Glutamatergic neuron (in vitro differentiated cells): ENCODE measurements around the gene ERAL1. TPM values are rescaled to one million over a fixed set of nuclear protein-coding genes. Genes with fewer than 3 reads are reported as not detected.
"Not testable (repeated sequence)": the region's sequence is repeated elsewhere in the genome, so short reads cannot be mapped to it uniquely, and the experiment has no call there.

Source experiments
- DNase-seq: peaks from one replicate; pipeline ENCODE4 v3.0.0; 2022
- H3K27ac Mint-ChIP-seq: one replicate; pipeline ENCODE4 v1.8.0; 2020; ENCODE audit warnings: mild to moderate bottlenecking, mixed read lengths, inconsistent platforms; ENCODE audit not compliant: unreplicated experiment
- H3K27me3 Mint-ChIP-seq: one replicate; pipeline ENCODE4 v1.8.0; 2020; ENCODE audit warnings: mild to moderate bottlenecking, moderate library complexity, mixed read lengths, inconsistent platforms; ENCODE audit not compliant: unreplicated experiment
- H3K36me3 Mint-ChIP-seq: one replicate; pipeline ENCODE4 v1.8.0; 2020; ENCODE audit warnings: mild to moderate bottlenecking, mixed read lengths, inconsistent platforms; ENCODE audit not compliant: unreplicated experiment
- H3K4me1 Mint-ChIP-seq: one replicate; pipeline ENCODE4 v1.8.0; 2020; ENCODE audit warnings: mild to moderate bottlenecking, low read depth, mixed read lengths, inconsistent platforms; ENCODE audit not compliant: unreplicated experiment
- H3K4me3 Mint-ChIP-seq: one replicate; pipeline ENCODE4 v1.8.0; 2020; ENCODE audit warnings: mild to moderate bottlenecking, mixed read lengths, inconsistent platforms; ENCODE audit not compliant: unreplicated experiment
- H3K9me3 Mint-ChIP-seq: one replicate; pipeline ENCODE4 v1.8.0; 2020; ENCODE audit warnings: mild to moderate bottlenecking, moderate library complexity, mixed read lengths, inconsistent platforms; ENCODE audit not compliant: unreplicated experiment
- total RNA-seq: library from RNA; stranded (reverse); fragmentation: NEBNext Ultra II Directional; extraction: Animal tissue kit (Norgen Biotek cat#: 25700); gene quantifications from one replicate; pipeline ENCODE4 v1.2.1, GENCODE V29; 2021; ENCODE audit not compliant: unreplicated experiment
- TF ChIP-seq, protein P1 (sequence below): fragments of 200-600 bp; sonication (generic); IDR thresholded peaks from one replicate; pipeline ENCODE4 v1.5.0; 2021; ENCODE audit not compliant: partially characterized antibody, unreplicated experiment

Gene ERAL1
- total RNA-seq, 1 donor from 2014 or later: 53.3 TPM

DNA sequence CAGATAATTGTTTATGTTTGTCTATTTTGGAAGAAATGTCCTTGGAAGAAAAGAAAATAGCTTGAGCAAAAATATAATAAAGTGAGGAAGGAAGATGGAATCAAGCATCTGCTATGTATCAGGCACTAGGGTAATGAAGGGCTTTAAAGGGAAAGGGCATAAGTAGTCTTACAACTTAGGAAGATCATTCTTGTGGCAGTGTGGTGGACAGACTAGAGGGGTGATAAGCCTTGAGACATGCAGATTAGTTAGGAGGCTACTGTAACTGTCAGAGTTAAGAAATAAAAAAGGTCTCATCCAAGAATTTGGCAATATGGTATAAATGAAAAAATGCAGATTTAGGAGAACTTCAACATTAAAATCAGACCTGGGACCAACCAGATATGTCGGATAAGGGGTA, 27.1 kb upstream of the ERAL1 start:
- TF ChIP-seq, protein P1, sequence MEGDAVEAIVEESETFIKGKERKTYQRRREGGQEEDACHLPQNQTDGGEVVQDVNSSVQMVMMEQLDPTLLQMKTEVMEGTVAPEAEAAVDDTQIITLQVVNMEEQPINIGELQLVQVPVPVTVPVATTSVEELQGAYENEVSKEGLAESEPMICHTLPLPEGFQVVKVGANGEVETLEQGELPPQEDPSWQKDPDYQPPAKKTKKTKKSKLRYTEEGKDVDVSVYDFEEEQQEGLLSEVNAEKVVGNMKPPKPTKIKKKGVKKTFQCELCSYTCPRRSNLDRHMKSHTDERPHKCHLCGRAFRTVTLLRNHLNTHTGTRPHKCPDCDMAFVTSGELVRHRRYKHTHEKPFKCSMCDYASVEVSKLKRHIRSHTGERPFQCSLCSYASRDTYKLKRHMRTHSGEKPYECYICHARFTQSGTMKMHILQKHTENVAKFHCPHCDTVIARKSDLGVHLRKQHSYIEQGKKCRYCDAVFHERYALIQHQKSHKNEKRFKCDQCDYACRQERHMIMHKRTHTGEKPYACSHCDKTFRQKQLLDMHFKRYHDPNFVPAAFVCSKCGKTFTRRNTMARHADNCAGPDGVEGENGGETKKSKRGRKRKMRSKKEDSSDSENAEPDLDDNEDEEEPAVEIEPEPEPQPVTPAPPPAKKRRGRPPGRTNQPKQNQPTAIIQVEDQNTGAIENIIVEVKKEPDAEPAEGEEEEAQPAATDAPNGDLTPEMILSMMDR: no peak
- Mint-ChIP-seq H3K4me1 (no peaks in the 10 kb centered on the region), H3K4me3 (no peak overlapping the region), H3K27ac (no peak overlapping the region), H3K36me3 (no peaks in the 10 kb centered on the region), H3K9me3 (peaks cover 2% of the 10 kb centered on the region), H3K27me3 (no peaks in the 10 kb centered on the region)
- no peak for DNase-seq

DNA sequence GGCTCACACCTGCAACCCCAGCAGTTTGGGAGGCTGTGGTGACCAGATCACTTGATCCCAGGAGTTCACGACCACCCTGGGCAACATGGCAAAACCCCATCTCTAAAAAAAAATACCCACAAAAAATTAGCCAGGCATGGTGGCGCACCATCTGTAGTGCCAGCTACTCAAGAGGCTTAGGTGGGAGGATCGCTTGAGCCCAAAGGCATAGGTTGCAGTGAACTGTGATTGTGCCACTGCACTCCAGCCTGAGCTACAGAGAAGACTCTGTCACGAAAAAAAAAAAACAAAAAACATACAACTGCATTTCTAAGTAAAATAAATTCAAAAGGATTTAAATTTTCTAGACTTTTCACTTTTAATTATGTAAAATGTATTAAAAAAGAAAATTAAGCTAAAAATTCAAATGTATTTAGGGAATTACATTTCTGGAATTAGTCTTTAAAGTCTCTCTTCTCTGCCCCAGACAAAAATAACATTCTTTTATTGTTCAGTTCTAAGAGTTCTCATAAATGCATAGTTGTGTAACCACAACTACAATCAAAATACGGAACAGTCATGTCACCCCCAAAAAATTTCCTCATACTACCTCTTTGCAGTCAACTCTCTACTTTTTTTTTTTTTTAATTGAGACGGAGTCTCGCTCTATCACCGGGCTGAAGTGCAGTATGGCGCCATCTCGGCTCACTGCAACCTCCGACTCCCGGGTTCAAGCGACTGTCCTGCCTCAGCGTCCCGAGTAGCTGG, 26.3 kb upstream of the ERAL1 start:
- Mint-ChIP-seq H3K27me3 (no peaks in the 10 kb centered on the region), H3K36me3 (no peaks in the 10 kb centered on the region), H3K27ac (no peak overlapping the region), H3K9me3 (peaks cover 2% of the 10 kb centered on the region), H3K4me3 (no peak overlapping the region), H3K4me1 (no peaks in the 10 kb centered on the region)
- TF ChIP-seq, protein P1: no peak
- no peak for DNase-seq

DNA sequence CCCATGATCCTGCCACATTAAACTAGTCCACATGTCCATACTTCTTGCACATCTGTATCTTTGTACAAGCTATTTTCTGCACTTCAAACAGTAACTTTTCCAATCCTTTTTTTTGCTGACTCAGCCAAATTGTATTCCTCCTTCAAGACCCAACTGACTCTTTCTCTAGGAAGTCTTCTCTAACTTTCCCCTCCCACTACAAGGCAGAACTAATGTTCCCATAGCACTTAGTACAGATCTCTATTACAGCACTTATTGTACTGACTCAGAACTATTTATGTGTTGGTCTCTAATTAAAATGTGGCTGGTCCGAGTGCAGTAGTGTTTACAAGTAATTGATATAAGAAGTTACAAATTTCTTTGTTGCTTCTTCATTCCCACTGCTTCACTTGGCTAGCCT, 20.4 kb upstream of the ERAL1 start:
- no peaks in the 10 kb centered on the region for H3K9me3 Mint-ChIP-seq
- DNase-seq: no peak
- TF ChIP-seq, protein P1: no peak
- H3K27ac Mint-ChIP-seq: no peak overlapping the region
- no peaks in the 10 kb centered on the region for H3K36me3 Mint-ChIP-seq
- H3K4me1 Mint-ChIP-seq: no peaks in the 10 kb centered on the region
- no peaks in the 10 kb centered on the region for H3K27me3 Mint-ChIP-seq
- no peak overlapping the region for H3K4me3 Mint-ChIP-seq

DNA sequence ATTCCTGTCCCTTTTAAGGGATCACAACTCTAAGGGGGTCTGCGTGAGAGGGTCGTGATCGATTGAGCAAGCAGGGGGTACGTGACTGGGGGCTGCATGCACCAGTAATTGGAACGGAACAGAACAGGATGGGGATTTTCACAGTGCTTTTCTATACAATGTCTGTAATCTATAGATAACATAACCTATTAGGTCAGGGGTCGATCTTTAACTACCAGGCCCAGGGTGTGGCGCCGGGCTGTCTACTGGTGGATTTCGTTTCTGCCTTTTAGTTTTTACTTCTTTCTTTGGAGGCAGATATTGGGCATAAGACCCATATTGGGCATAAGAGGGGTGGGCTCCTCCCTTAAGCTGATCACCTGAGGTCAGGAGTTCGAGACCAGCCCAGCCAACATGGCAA, 18.3 kb upstream of the ERAL1 start:
- H3K4me3 Mint-ChIP-seq, H3K9me3 Mint-ChIP-seq, DNase-seq, H3K36me3 Mint-ChIP-seq, H3K4me1 Mint-ChIP-seq, H3K27ac Mint-ChIP-seq, H3K27me3 Mint-ChIP-seq: not testable (repeated sequence)

DNA sequence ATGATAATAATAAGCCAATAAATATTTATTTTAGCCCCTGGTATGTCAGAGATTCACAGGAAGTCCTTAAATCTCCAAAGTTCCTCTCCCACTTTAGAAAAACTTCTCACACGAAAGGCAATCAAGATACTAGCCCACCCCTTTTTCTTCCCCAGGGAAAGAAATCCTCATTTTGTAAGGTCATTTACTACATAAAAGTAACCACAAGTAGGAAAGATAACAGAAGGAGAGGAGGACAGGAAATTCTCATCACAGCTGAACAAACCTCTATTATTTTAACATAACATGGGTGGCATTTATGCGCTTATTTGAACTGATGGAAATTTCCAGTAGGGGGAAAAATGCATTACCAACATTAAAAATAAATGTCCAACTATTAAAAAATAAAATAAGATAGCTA, 15.6 kb upstream of the ERAL1 start:
- no peak for DNase-seq
- Mint-ChIP-seq H3K9me3 (peaks cover 4% of the 10 kb centered on the region), H3K4me1 (peaks cover 4% of the 10 kb centered on the region), H3K27ac (no peak overlapping the region), H3K36me3 (no peaks in the 10 kb centered on the region), H3K27me3 (no peaks in the 10 kb centered on the region), H3K4me3 (no peak overlapping the region)
- TF ChIP-seq, protein P1: no peak
